Smooth muscle cell (in vitro differentiated cells): ENCODE data around the gene SPDYA. TPM values are rescaled to one million over a fixed set of nuclear protein-coding genes. Genes with fewer than 3 reads are reported as not detected.

Source experiments
- DNase-seq: peaks from one replicate; lab custom pipeline; 2025; ENCODE audit not compliant: unreplicated experiment; lab: John Stamatoyannopoulos, UW
- H2AFZ ChIP-seq: fragments of 200-600 bp; sonication (generic); 2 replicates; pipeline ENCODE4 v1.6.0; 2016; ENCODE audit warnings: antibody characterized with exemption, low read depth, mild to moderate bottlenecking
- H3F3A ChIP-seq: fragments of 200-600 bp; sonication (generic); 2 replicates; pipeline ENCODE4 v1.6.0; 2017; ENCODE audit warnings: antibody characterized with exemption, low read depth
- H3K27ac ChIP-seq: fragments of 200-600 bp; sonication (generic); 2 replicates; pipeline ENCODE4 v1.5.1; 2016; ENCODE audit warnings: low read depth, mild to moderate bottlenecking
- H3K27me3 ChIP-seq: fragments of 200-600 bp; sonication (generic); 2 replicates; pipeline ENCODE4 v1.6.1; 2016; ENCODE audit warnings: low read depth, mild to moderate bottlenecking
- H3K36me3 ChIP-seq: fragments of 200-600 bp; sonication (generic); 2 replicates; pipeline ENCODE4 v1.5.1; 2016; ENCODE audit warnings: low read depth
- H3K4me1 ChIP-seq: fragments of 200-600 bp; sonication (generic); 2 replicates; pipeline ENCODE4 v1.5.1; 2016; ENCODE audit warnings: low read depth
- H3K4me2 ChIP-seq: fragments of 200-600 bp; sonication (generic); 2 replicates; pipeline ENCODE4 v1.6.0; 2016; ENCODE audit warnings: mild to moderate bottlenecking
- H3K4me3 ChIP-seq: fragments of 200-600 bp; sonication (generic); 2 replicates; pipeline ENCODE4 v1.5.1; 2016; ENCODE audit warnings: mild to moderate bottlenecking
- H3K79me2 ChIP-seq: fragments of 200-600 bp; sonication (generic); 2 replicates; pipeline ENCODE4 v1.6.0; 2016; ENCODE audit warnings: low read depth, mild to moderate bottlenecking
- H3K9ac ChIP-seq: fragments of 200-600 bp; sonication (generic); 2 replicates; pipeline ENCODE4 v1.6.0; 2016; ENCODE audit warnings: low read depth
- H3K9me3 ChIP-seq: fragments of 200-600 bp; sonication (generic); replicated peaks from 2 replicates; pipeline ENCODE4 v1.5.1; 2016; ENCODE audit warnings: low read depth
- H4K20me1 ChIP-seq: fragments of 200-600 bp; sonication (generic); 2 replicates; pipeline ENCODE4 v1.6.0; 2016; ENCODE audit warnings: low read depth
- CTCF ChIP-seq: fragments of 200-600 bp; sonication (generic); IDR thresholded peaks from 2 replicates; pipeline ENCODE4 v1.5.1; 2017; ENCODE audit warnings: borderline replicate concordance, mild to moderate bottlenecking, antibody characterized with exemption; ENCODE audit not compliant: insufficient read depth, poor library complexity, severe bottlenecking
- WGBS: methylation state at CpG from one replicate; pipeline ENCODE4 v1.1.7; 2016; ENCODE audit warnings: low lambda C conversion rate; 5-methylcytosine and 5-hydroxymethylcytosine counted together
- polyA plus RNA-seq: library from polyadenylated mRNA; unstranded; fragments of >200 nt; fragmentation: Nextera tagmentation; extraction: Ambion mirVana; gene quantifications from 2 replicates; pipeline ENCODE4 v1.2.1, GENCODE V29; 2016
- total RNA-seq: library from RNA; depleted of rRNA; stranded (reverse); fragments of >200 nt; gene quantifications from 2 replicates; pipeline ENCODE4 v1.2.3, GENCODE V29; 2014

Gene SPDYA
- total and polyA plus RNA-seq, 2 experiments from 2014 or later: 0.56 to 1.2 TPM

- Histone ChIP-seq H3K4me1 (peaks cover 5% of the 10 kb centered on the region), H3K27me3 (no peaks in the 10 kb centered on the region), H3K36me3 (no peaks in the 10 kb centered on the region), H3K4me2 (peak overlapping the region; percentile 28), H3K4me3 (no peak overlapping the region), H3K27ac (no peak overlapping the region), H2AFZ (no peak overlapping the region), H3K9ac (no peak overlapping the region), H3K9me3 (no peaks in the 10 kb centered on the region), H3F3A (no peaks in the 10 kb centered on the region), H4K20me1 (peaks cover 100% of the 10 kb centered on the region), H3K79me2 (peaks cover 100% of the 10 kb centered on the region)
- no peak for DNase-seq
- WGBS: 93% methylated on average over 2 of the region's 2 CpGs
- no peak for TF ChIP-seq CTCF
Observed at GRCh38 chr2:28766070-28766469, 44.6 kb upstream of the SPDYA start.

GRCh38 chr2:28767337-28767736 is 43.3 kb upstream of the SPDYA start:
- WGBS: 98% methylated on average over 3 of the region's 3 CpGs
- H4K20me1 ChIP-seq: peaks cover 100% of the 10 kb centered on the region

GRCh38 chr2:28768422-28768821 is 42.2 kb upstream of the SPDYA start:
- H4K20me1 ChIP-seq: peaks cover 100% of the 10 kb centered on the region
- peaks cover 100% of the 10 kb centered on the region for H3K79me2 ChIP-seq
- H3F3A ChIP-seq: peaks cover 3% of the 10 kb centered on the region
- DNase-seq: no peak
- no peak overlapping the region for H3K27ac ChIP-seq
- no peaks in the 10 kb centered on the region for H3K27me3 ChIP-seq
- no peak overlapping the region for H2AFZ ChIP-seq
- no peak overlapping the region for H3K9ac ChIP-seq
- no peak overlapping the region for H3K4me2 ChIP-seq
- no peaks in the 10 kb centered on the region for H3K36me3 ChIP-seq
- H3K4me3 ChIP-seq: no peak overlapping the region
- TF ChIP-seq CTCF: no peak
- peaks cover 5% of the 10 kb centered on the region for H3K4me1 ChIP-seq
- no peaks in the 10 kb centered on the region for H3K9me3 ChIP-seq

More at GRCh38 chr2:28767337-28767736, 43.3 kb upstream of the SPDYA start:
- no peak overlapping the region for H3K4me2 ChIP-seq
- no peak overlapping the region for H3K27ac ChIP-seq
- no peak overlapping the region for H3K9ac ChIP-seq
- no peak overlapping the region for H2AFZ ChIP-seq
- H3K36me3 ChIP-seq: no peaks in the 10 kb centered on the region
- no peaks in the 10 kb centered on the region for H3K9me3 ChIP-seq
- H3K4me1 ChIP-seq: peaks cover 5% of the 10 kb centered on the region
- H3F3A ChIP-seq: peaks cover 3% of the 10 kb centered on the region
- TF ChIP-seq CTCF: no peak
- H3K4me3 ChIP-seq: no peak overlapping the region
- DNase-seq: no peak
- no peaks in the 10 kb centered on the region for H3K27me3 ChIP-seq
- peaks cover 100% of the 10 kb centered on the region for H3K79me2 ChIP-seq

- Histone ChIP-seq H3K79me2 (peaks cover 100% of the 10 kb centered on the region), H3K4me3 (no peak overlapping the region), H3K9me3 (no peaks in the 10 kb centered on the region), H3K27ac (no peak overlapping the region), H3K27me3 (no peaks in the 10 kb centered on the region), H4K20me1 (peaks cover 100% of the 10 kb centered on the region), H3K36me3 (no peaks in the 10 kb centered on the region), H3K9ac (no peak overlapping the region), H2AFZ (no peak overlapping the region), H3K4me1 (peaks cover 5% of the 10 kb centered on the region), H3K4me2 (no peak overlapping the region), H3F3A (peaks cover 5% of the 10 kb centered on the region)
- no peak for TF ChIP-seq CTCF
- no peak for DNase-seq
- 91% methylated on average over 5 of the region's 5 CpGs for WGBS
Observed at GRCh38 chr2:28768952-28769351, 41.7 kb upstream of the SPDYA start.
